ENCODE measurements around the gene TMEM221. TPM values are rescaled to one million over a fixed set of nuclear protein-coding genes. Genes with fewer than 3 reads are reported as not detected.

Gene TMEM221
- total RNA-seq, 2 donors from 2014 or later: 3.5 to 4.8 TPM

GRCh38 chr19:17486545-17487240, 38.2 kb upstream of the TMEM221 start:
- Histone ChIP-seq H3K9me3 (ENCODE audit: control insufficient read depth, low read length) (no peaks in the 10 kb centered on the region), H3K36me3 (ENCODE audit: control insufficient read depth, insufficient read depth, low read length) (no peaks in the 10 kb centered on the region), H3K4me1 (ENCODE audit: control insufficient read depth, insufficient read depth, low read length) (no peaks in the 10 kb centered on the region), H3K27ac (ENCODE audit: low read depth, low read length) (no peak overlapping the region), H3K27me3 (ENCODE audit: control insufficient read depth, insufficient read depth, low read length, poor library complexity, severe bottlenecking) (no peaks in the 10 kb centered on the region), H3K4me3 (ENCODE audit: low read length) (no peak overlapping the region), H3K9ac (ENCODE audit: extremely low read depth, low read length, poor library complexity, severe bottlenecking) (no peak overlapping the region)
- no peak for TF ChIP-seq CTCF (conservative IDR thresholded peaks at IDR 0.05)
- WGBS, 2 experiments (ENCODE audit: insufficient coverage in 1 of 2, insufficient read length in 1 of 2): 96% methylated on average over 43 to 58 of the region's 58 CpGs
- Mint-ChIP-seq H3K27me3 (ENCODE audit: insufficient read depth) (peaks cover 4% of the 10 kb centered on the region), H3K27ac (no peak overlapping the region), H3K4me3 (no peak overlapping the region), H3K9me3 (no peaks in the 10 kb centered on the region), H3K36me3 (ENCODE audit: low read depth) (no peaks in the 10 kb centered on the region), H3K4me1 (peaks cover 7% of the 10 kb centered on the region)
- no peak for DNase-seq

GRCh38 chr19:17484520-17485185, 36.2 kb upstream of the TMEM221 start:
- DNase-seq: no peak
- H3K4me3 ChIP-seq (ENCODE audit: low read length): no peak overlapping the region
- H3K27me3 ChIP-seq (ENCODE audit: control insufficient read depth, insufficient read depth, low read length, poor library complexity, severe bottlenecking): no peaks in the 10 kb centered on the region
- H3K4me1 ChIP-seq (ENCODE audit: control insufficient read depth, insufficient read depth, low read length): no peaks in the 10 kb centered on the region
- 95 to 98% methylated on average over 4 to 6 of the region's 6 CpGs for WGBS, 2 experiments (ENCODE audit: insufficient coverage in 1 of 2, insufficient read length in 1 of 2)
- Mint-ChIP-seq H3K27ac (no peak overlapping the region), H3K4me3 (no peak overlapping the region), H3K36me3 (ENCODE audit: low read depth) (no peaks in the 10 kb centered on the region), H3K4me1 (peaks cover 7% of the 10 kb centered on the region), H3K27me3 (ENCODE audit: insufficient read depth) (peaks cover 4% of the 10 kb centered on the region), H3K9me3 (no peaks in the 10 kb centered on the region)
- H3K9ac ChIP-seq (ENCODE audit: extremely low read depth, low read length, poor library complexity, severe bottlenecking): no peak overlapping the region
- H3K27ac ChIP-seq (ENCODE audit: low read depth, low read length): no peak overlapping the region
- H3K36me3 ChIP-seq (ENCODE audit: control insufficient read depth, insufficient read depth, low read length): no peaks in the 10 kb centered on the region
- no peak for TF ChIP-seq CTCF (conservative IDR thresholded peaks at IDR 0.05)
- H3K9me3 ChIP-seq (ENCODE audit: control insufficient read depth, low read length): no peaks in the 10 kb centered on the region

GRCh38 chr19:17483605-17484002, 35.1 kb upstream of the TMEM221 start:
- H3K4me1 Mint-ChIP-seq: peaks cover 4% of the 10 kb centered on the region
- H3K27ac Mint-ChIP-seq: no peak overlapping the region

More at GRCh38 chr19:17483605-17484002, 35.1 kb upstream of the TMEM221 start:
- no peak for TF ChIP-seq CTCF (conservative IDR thresholded peaks at IDR 0.05)
- Histone ChIP-seq H3K4me1 (ENCODE audit: control insufficient read depth, insufficient read depth, low read length) (no peaks in the 10 kb centered on the region), H3K27me3 (ENCODE audit: control insufficient read depth, insufficient read depth, low read length, poor library complexity, severe bottlenecking) (no peaks in the 10 kb centered on the region), H3K9me3 (ENCODE audit: control insufficient read depth, low read length) (no peaks in the 10 kb centered on the region), H3K36me3 (ENCODE audit: control insufficient read depth, insufficient read depth, low read length) (no peaks in the 10 kb centered on the region), H3K27ac (ENCODE audit: low read depth, low read length) (no peak overlapping the region), H3K9ac (ENCODE audit: extremely low read depth, low read length, poor library complexity, severe bottlenecking) (no peak overlapping the region), H3K4me3 (ENCODE audit: low read length) (no peak overlapping the region)
- WGBS, 2 experiments (ENCODE audit: insufficient coverage in 1 of 2, insufficient read length in 1 of 2): 87 to 98% methylated on average over 8 to 10 of the region's 10 CpGs
- Mint-ChIP-seq H3K9me3 (no peaks in the 10 kb centered on the region), H3K27me3 (ENCODE audit: insufficient read depth) (peaks cover 4% of the 10 kb centered on the region), H3K4me3 (no peak overlapping the region), H3K36me3 (ENCODE audit: low read depth) (no peaks in the 10 kb centered on the region)
- no peak for DNase-seq
